ENCODE data around the gene ISG20.
A peak's percentile ranks its signal among the peaks of the same experiment; 100 is the strongest.

Gene ISG20

DNA sequence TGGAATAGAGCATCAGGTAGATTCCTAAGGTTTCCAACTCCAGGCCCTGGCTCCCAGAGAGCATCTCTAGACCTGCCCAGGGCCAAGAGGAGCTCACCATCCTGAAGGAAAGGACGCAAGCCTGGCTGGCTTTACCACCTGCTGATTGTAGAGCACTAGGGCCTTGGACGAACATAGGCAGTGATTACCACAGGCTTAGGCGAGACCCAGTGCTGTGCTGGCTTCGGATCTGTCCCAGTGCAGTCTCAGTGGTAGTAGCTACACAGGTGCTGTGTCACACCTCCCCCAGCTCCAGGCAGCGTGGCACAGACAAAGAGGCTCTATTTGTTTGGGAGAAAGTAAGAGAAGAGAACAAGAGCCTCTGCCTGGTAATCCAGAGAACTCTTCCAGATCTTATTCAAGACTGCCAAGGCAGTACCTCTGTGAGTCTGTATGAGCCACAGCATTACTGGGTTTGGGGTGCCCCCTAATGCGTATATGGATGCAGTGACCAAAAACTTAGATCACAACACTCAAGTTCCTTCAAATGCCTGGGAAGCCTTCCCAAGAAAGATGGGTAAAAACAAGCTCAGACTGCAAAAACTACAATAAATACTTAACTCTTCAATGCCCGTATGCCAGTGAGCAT is 25.4 kb downstream of the ISG20 start:
- peak; percentile 30 for DNase-seq (ENCODE audit: low read depth, low spot score)

DNA sequence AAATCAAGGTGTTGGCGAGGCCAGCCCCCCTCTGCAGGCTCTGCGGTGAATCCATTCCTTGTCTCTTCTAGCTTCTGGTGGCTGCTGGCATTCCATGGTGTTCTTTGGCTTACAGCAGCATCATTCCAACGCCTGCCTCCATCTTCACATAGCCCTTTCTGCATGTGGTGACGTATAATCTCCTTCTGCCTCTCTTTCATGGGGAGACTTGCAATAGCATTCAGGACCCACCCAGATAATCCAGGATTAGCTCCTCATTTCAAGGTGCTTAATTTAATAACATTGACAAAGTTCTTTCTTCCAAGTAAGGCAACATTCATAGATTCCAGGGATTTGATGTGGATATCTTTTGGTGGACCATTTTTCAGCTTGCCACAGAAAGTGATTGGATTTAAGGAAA is 35.8 kb downstream of the ISG20 start:
- DNase-seq (ENCODE audit: low read depth, low spot score): no peak

More for the DNA sequence above, 25.4 kb downstream of the ISG20 start:
- H3K4me3 ChIP-seq (ENCODE audit: low read length): no peak overlapping the region

DNA sequence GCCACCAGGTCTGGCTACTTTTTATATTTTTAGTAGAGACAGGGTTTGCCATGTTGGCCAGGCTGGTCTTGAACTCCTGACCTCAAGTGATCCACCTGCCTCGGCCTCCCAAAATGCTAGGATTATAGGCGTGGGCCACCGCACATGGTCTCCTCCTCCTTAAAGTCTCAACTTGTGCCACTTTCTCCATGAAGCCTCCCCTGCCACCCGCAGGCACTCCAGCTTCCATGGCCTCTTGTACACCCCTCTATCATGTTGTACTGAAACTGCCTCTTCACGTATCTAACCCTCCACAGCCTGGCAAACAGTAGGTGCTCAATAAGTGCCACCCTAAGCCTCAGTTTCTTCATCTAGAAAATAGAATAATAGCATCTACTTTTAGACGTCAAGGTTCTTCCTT is 39.9 kb downstream of the ISG20 start:
- H3K4me3 ChIP-seq (ENCODE audit: low read length): no peak overlapping the region
- no peak for DNase-seq (ENCODE audit: low read depth, low spot score)

More for the DNA sequence above, 35.8 kb downstream of the ISG20 start:
- H3K4me3 ChIP-seq (ENCODE audit: low read length): no peak overlapping the region

DNA sequence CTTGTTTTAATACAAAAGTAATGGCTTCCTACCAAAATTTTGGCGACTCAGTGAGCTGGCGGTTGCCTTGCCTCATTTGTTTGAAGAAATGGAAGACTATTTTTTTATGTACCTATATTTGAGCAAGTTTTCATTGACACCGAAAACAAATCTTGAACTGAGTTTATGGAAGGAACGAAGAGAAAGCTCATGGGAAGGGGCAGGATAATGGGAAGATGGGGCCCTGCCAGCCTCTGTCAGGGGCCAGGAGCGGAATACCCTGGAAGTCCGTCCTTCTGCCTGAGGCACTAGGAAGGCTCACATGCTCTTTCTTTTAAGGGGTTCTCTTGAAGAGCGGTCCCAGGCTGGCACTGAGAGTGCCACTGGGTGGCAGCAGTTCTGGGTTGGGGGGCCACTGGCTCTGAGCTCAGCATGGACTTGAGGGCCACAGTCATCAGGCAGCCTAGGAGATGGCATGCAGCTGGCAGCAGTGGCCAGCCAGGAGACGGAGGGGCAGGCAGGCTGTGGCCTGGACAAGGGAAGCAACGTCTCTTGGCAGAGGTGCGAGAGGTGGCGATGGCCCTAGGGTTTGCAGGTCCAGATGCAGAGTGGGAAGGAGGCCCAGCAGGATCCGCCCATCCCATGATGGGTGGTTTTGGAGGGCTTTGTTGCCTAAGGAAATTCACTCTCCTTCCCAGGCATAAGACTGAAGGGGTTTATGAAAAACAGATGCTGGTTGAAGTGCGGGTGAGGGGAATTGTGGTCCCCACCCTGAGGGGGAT is 41.6 kb downstream of the ISG20 start:
- no peak for DNase-seq (ENCODE audit: low read depth, low spot score)
- no peak overlapping the region for H3K4me3 ChIP-seq (ENCODE audit: low read length)

DNA sequence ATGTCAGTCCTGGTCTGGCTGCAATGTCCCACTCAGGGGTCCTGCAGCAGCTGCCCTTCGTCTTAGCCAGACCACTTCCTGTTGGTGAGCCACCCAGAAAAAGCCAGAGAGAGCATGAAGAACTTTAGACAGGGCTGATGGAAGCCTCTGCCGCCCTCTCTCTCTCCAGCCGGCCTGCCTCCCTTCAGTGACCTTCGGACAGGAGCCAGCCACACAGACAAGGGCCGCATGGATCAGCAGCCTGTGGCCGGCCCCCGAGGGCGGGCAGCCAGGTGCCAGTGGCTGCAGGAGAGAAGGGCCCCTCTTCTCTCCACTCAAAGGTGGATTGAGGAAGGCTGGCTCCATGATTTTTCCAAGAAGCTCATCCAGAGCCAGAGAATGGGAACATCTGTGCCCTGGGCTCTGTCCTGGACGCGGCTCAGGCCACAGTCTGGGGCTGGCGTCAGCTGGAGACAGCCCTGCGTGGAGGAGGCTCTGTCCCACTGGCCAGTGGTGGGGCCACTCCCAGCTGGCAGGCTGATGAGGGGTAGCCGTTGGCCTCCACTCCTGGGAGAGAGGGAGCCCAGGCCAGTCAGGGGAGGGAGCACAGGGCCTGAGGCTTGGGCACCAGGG is 42.9 kb downstream of the ISG20 start:
- no peak for DNase-seq (ENCODE audit: low read depth, low spot score)
- H3K4me3 ChIP-seq (ENCODE audit: low read length): no peak overlapping the region

DNA sequence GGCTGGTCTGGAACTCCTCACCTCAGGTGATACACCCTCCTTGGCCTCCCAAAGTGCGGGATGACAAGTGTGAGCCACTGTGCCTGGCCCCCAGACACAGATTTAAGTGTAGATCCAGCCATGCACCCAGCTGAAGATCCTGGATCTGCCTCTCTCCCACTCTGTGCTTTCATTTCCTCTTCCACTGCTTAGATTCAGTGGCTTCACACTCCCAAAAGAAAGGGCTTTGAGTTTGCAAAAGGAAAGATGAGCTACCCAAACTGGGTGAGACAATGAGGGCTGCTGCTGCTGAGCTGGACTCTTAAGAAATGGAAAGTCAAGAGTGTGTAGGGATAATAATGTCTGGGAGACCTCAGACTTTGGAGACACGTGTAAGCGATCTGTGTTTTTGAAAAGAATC is 45.5 kb downstream of the ISG20 start:
- DNase-seq (ENCODE audit: low read depth, low spot score): no peak
- no peak overlapping the region for H3K4me3 ChIP-seq (ENCODE audit: low read length)

DNA sequence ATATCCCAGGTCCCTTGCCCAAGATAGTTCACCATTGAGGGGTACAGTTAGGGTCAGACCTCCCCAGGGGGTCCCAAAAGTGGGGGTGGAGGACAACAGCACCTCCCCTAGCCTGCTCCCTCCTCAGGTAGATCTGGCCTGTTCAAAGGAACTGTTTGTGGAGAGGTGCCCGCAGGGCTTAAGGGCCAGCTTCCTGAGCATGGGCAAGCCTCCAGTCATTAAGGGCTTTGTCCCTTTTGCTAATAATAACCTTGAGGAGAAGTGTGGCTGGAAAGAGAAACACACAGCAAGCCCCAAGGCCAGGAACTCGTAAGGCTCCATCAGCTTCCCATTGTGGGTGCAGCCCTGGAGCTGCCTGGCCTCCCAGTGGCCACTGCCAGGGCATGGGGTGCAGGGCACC is 47.4 kb downstream of the ISG20 start:
- no peak overlapping the region for H3K4me3 ChIP-seq (ENCODE audit: low read length)
- no peak for DNase-seq (ENCODE audit: low read depth, low spot score)

DNA sequence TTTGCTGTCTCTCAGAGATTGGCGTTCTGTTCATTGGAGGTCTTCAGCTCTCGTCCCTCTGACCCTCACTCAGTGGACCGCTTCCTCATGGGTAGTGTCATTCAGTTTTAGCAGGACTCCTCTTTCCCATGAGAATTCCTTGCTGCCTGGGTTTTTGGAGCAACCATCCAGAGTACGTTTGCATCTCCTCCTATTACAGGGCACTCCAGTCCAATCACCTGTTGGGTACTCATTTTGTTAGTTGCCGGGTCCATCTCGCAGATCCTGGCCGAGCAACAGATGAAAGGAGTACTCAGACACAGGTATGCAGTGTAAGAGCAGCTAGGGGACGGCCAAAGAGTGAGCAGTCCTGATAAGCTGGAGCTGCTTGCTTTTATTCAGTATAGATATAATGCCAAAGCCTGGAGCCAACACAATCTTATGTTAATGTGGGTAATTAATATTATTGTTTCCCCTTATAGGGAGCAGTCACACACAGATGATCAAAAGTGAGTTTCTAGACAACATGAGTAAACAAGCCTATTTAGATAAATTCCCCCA is 49.6 kb downstream of the ISG20 start:
- H3K4me3 ChIP-seq (ENCODE audit: low read length): no peak overlapping the region
- no peak for DNase-seq (ENCODE audit: low read depth, low spot score)

DNA sequence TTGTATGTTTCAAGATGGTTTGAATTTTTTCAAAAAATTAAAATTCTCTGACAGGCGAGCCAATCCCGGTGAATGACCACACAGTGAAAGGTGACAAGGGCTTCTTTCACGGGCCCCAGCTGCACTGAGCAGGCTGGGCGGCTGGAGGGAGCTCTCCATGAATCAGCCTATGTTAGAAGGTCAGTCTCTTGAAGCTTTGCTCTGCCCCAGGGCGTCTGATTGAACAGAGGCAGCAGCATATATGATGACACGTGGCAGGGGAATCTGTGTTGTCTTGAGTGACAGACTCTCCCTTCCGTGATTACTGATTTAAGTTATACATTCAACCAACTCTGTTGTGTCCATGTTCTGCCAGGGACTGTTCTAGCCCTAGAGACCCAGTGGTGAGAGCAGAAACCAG is 51.5 kb downstream of the ISG20 start:
- no peak for DNase-seq (ENCODE audit: low read depth, low spot score)
- H3K4me3 ChIP-seq (ENCODE audit: low read length): no peak overlapping the region

DNA sequence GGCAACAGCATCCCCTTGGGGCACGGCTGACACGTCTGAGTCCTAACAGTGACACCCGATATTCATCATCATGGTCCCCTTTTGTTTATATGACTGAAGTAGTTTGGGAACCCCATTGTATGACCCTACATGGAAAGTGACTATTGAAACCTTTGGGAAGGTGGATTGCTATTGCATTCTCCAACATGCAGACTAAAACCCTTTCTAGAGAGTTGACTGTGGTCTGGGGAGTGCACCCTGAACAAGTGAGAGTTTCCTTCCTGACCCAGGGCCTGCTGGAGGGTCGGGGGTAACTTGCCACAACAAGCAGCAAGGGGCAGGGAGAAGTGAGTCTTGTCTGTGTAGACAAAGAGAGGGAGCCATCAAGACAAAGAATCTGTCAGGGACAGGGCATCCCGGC is 54.4 kb downstream of the ISG20 start:
- H3K4me3 ChIP-seq (ENCODE audit: low read length): no peak overlapping the region
- DNase-seq (ENCODE audit: low read depth, low spot score): no peak

DNA sequence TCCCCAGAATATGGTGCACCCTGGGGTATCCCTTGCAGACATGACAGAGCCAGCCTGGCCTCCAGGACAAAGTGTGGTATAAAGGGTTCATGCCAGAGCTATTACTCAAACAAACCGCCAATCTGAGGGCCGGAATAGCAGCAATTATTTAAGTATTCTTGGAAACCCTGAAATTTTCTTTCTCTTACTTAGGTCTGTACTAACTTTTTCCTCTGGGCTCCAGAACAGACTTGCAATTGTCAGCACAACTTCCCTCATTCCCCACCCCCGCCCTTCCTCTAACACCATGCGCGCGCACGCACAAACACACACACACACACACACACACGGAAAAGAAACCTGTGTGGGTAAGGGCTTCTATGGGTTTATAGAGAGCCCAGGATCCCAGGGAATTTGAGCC is 56.3 kb downstream of the ISG20 start:
- H3K4me3 ChIP-seq (ENCODE audit: low read length): no peak overlapping the region
- no peak for DNase-seq (ENCODE audit: low read depth, low spot score)

DNA sequence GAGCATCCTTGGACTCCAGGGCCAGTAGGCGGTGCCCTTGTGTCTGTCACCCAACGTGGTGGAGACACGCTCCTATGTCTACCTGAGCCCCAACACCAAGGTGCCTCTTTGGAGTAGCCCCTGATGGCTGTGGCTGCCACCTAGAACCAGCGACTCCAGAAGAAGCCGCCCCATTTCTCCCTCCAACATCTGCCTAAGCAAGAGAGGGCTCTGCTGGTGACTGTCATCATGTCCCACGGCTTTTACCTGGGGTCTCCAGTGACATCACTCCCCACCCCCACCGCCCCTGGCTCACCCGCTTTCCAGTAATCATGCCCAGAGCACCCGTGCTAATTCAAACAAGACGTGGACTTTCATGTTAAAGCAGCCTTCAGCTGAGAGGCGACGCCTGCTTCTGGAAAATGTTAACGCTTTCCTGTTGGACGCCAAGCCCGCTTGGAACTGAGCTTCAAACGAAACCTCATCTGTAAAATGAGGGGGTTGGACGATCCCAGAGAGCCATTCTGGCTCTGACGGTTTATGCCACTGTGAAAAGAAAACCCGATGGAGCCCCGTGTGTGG is 57.0 kb downstream of the ISG20 start:
- H3K4me3 ChIP-seq (ENCODE audit: low read length): no peak overlapping the region
- no peak for DNase-seq (ENCODE audit: low read depth, low spot score)

DNA sequence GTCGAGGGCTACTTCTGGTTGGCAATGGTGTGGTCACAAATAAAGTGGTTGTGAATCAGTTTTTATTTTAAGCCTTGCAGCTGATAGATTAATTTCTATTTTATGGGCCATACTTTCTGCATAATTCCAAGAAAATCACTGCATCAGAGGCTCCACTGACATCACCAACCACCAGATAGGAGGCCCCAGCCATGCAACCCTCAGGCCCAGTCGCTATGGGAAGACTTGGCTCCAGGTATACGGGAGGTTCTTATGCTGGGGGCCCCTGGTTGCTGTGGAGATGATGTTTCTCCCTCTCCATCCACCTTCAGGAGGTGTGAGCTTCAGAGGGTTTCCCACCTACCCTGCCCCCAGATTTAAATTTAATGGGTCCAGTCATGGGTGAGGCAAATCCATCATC is 57.4 kb downstream of the ISG20 start:
- DNase-seq (ENCODE audit: low read depth, low spot score): no peak
- H3K4me3 ChIP-seq (ENCODE audit: low read length): no peak overlapping the region

DNA sequence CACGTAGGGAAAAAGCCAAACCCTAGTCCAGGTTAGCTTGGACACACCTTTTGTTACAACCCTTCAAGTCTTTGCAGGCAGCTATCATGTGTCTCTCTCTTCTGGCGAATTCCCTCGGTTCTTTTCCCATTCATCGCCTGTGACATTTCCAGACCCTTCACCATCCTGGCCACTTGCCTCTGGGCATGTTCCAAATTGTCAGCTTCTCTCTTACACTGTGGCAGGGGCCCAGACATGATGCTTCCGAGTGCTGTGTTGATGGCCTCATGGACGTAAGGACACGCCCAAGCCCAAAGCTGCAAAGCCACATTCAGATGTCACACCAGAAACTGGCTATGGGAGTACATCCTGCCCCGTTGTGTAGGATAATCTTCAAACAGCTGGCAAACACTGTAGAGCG is 58.5 kb downstream of the ISG20 start:
- no peak overlapping the region for H3K4me3 ChIP-seq (ENCODE audit: low read length)
- no peak for DNase-seq (ENCODE audit: low read depth, low spot score)

DNA sequence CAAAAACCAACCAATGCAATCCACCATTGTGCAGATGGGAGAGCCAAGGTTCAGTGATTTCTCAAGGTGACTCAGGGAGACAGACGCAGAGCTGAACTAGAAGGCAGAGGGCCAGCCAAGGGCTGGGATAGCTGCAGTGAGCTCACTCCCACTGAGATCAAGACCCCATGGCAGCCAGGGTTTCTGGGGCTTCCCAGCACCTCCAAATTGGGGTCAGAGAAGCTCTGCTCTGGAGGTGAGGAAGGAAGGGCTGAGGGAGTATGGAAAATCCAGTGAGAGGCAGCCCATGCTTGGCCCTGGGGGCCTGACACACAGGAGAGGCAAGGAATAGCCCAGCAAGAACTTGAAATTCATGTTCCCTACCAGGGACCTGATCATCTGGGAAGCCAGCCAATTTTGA is 61.0 kb downstream of the ISG20 start:
- H3K4me3 ChIP-seq (ENCODE audit: low read length): no peak overlapping the region
- no peak for DNase-seq (ENCODE audit: low read depth, low spot score)

DNA sequence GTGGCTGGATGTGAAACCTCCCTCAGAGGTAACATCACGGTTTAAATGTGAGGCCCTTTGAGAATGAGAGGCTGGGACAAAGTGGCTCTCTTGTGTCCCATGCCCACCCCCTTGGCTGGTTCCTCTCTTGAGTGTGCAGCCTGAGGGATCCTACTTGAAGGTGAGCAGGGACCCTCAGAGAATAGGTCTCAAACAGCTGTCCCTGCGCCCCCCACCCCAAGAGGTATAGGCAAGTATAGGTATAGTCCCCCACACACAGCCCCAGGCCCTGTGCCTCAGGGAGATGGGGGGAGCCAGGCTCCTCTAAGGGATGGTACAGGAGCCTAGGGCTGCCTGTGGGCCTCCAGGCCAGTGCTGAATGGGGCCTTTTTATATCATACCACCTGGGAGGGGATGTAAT is 61.9 kb downstream of the ISG20 start:
- no peak overlapping the region for H3K4me3 ChIP-seq (ENCODE audit: low read length)
- DNase-seq (ENCODE audit: low read depth, low spot score): no peak

DNA sequence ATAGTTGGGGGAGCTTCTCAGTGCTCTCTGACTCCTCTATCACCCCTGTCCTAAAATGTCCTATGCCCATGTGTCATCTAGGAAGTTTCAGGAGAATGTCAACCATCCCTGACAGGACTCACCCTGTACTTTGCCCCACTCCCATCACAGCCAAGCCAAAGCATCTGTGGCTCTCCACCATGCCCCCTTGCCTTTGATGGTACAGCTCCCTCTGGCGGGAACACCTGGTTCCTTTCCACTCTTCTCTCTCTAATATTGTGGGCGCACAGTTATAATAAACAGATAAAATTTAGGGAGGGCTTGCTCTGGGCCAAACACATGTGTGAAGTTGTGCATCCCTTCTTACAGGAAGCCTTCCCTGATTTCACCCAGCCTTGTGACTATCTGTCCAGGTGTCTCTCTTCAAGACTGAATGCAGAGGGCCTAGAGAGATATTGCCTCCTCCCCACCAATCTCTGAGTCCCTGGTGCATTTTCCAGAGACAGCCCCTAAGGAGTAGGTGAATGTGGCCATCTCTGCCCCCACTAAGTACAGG is 62.8 kb downstream of the ISG20 start:
- no peak overlapping the region for H3K4me3 ChIP-seq (ENCODE audit: low read length)
- DNase-seq (ENCODE audit: low read depth, low spot score): peak; percentile 9

DNA sequence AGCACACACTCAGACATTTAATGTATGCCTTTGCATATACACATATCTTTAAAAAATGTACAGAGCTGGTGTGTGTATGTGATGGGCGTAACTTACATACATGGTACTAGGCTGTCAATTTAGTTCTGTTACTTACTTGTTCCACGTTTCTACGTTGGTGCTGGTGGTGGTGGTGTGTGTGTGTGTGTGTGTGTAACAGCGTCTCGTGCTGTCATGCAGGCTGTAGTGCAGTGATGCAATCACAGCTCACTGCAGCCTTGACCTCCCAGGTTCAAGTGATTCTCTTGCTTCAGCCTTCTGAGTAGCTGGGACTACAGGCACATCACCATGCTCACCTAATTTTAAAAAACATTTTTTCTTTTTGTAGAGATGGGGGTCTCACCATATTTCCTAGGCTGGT is 64.2 kb downstream of the ISG20 start:
- DNase-seq (ENCODE audit: low read depth, low spot score): no peak
- H3K4me3 ChIP-seq (ENCODE audit: low read length): no peak overlapping the region

DNA sequence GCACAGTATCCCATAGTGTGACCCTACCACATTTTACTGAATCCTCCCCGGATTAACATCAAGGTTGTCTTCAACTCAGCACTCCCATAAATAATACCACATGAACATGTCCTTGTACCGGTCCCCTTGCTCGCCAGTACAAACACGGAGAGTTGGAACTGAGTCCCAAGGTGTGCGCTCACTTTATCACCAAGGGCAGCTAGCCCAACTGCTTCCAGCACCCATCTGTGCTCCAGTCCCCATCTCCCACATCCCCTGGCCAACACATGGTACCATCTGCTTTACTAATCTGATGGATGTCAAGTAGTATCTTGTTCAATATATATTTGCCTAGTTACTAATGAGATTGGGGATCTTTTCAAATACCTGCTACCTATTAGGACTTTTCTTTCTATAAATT is 64.7 kb downstream of the ISG20 start:
- DNase-seq (ENCODE audit: low read depth, low spot score): no peak
- H3K4me3 ChIP-seq (ENCODE audit: low read length): no peak overlapping the region

All from Jurkat, Clone E6-1 (cell line).